Naive B cell (primary cell): Measurements from ENCODE around the gene SLC16A10. TPM values are rescaled to one million over a fixed set of nuclear protein-coding genes. Genes with fewer than 3 reads are reported as not detected.
A peak's percentile ranks its signal among the peaks of the same experiment; 100 is the strongest.
"Not testable (repeated sequence)": the region's sequence is repeated elsewhere in the genome, so short reads cannot be mapped to it uniquely, and the experiment has no call there.

Experiments
- ATAC-seq, 2 donors: fragments of 150-1000 bp; cut with Tn5 transposase; 2 replicates each; pipeline ENCODE4 v1.10.0; 2021; ENCODE audit warnings: low read depth in 2 of 2, mild to moderate bottlenecking in 2 of 2, moderate library complexity in 2 of 2
- DNase-seq: peaks from one replicate; pipeline ENCODE4 v3.0.0; 2022
- H3K27ac Mint-ChIP-seq, 6 donors: one replicate each; pipeline ENCODE4 v1.8.0; 2020 to 2022; ENCODE audit warnings: mild to moderate bottlenecking in 6 of 6, mixed read lengths in 6 of 6, moderate library complexity in 5 of 6, inconsistent platforms in 2 of 6
- H3K27me3 Mint-ChIP-seq, 3 donors: one replicate each; pipeline ENCODE4 v1.8.0; 2021 to 2022; ENCODE audit warnings: mixed read lengths in 3 of 3, mild to moderate bottlenecking in 1 of 3
- H3K36me3 Mint-ChIP-seq, 2 donors: one replicate each; pipeline ENCODE4 v1.8.0; 2020 to 2022; ENCODE audit warnings: mixed read lengths in 2 of 2, inconsistent platforms in 1 of 2, mild to moderate bottlenecking in 1 of 2
- H3K4me1 Mint-ChIP-seq, 3 donors: one replicate each; pipeline ENCODE4 v1.8.0; 2020 to 2022; ENCODE audit warnings: mixed read lengths in 3 of 3, inconsistent platforms in 1 of 3, mild to moderate bottlenecking in 1 of 3, moderate library complexity in 1 of 3
- H3K4me3 Mint-ChIP-seq, 8 donors: one replicate each; pipeline ENCODE4 v1.8.0; 2020 to 2022; ENCODE audit warnings: mild to moderate bottlenecking in 8 of 8, mixed read lengths in 8 of 8, moderate library complexity in 8 of 8, inconsistent platforms in 2 of 8
- H3K9me3 Mint-ChIP-seq, 7 donors: one replicate each; pipeline ENCODE4 v1.8.0; 2020 to 2022; ENCODE audit warnings: mixed read lengths in 7 of 7, mild to moderate bottlenecking in 5 of 7, inconsistent platforms in 2 of 7, moderate library complexity in 1 of 7
- polyA plus RNA-seq, 6 donors: library from polyadenylated mRNA; unstranded; fragments of 300-500 nt; fragmentation: Illumina TruSeq; gene quantifications; one replicate each; pipeline ENCODE4 v1.2.3, GENCODE V29; 2021; ENCODE audit warnings: low read depth in 6 of 6

Gene SLC16A10
- polyA plus RNA-seq, result 1 to 10 TPM in 1 of 6 donors, under 1 TPM in 2, not detected in 3; 0.15 to 2.1 (median 0.65) TPM

DNA sequence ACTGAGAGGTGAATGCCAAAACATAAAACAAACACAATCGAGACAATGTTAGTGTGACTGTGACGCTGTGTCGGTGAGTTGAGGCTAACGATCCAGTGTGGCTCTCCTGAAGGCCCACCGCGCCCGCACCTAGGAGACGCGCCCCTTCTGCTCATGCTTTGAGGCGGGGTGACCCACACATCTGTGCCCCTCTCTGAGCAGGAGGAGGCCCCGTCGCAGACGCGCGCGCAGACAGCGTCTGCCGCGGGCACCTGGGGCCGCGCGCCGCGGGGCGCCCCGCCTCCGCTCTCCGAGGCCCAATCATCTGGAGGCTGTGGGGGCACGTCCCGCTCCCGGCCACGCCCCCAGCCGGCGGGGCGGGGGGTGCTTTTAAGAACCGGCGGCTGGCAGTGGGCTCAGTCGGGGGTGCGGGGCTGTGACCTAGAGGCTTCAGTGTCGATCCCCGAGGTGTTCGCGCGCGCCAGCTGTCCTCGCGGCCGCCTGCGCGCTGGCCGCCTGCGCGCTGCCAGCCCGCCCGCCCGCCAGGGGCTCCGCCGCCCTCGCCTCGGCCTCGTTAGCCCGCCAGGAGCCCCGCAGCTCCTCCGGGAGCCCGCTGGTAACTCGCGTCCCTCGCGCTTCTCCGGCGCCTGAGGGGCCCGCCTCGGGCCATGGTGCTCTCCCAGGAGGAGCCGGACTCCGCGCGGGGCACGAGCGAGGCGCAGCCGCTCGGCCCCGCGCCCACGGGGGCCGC is at the start of gene SLC16A10:
SLC16A10 (plus strand) TSS at position 398 of the 730 bp plus-strand sequence; CDS start at position 648, 250 bp downstream.
- DNase-seq (peak; percentile 70), ATAC-seq (peak; percentile 88)
- peaks cover 24 to 28% (median 28%) of the 10 kb centered on the region in 3 donors for H3K27me3 Mint-ChIP-seq
- peak within 1 kb of the TSS; percentile 81 to 97 (median 88) for H3K4me3 Mint-ChIP-seq
- peaks cover 12 to 15% (median 14%) of the 10 kb centered on the region in 3 donors for H3K4me1 Mint-ChIP-seq
- no peaks in the 10 kb centered on the region for H3K9me3 Mint-ChIP-seq
- no peaks in the 10 kb centered on the region for H3K36me3 Mint-ChIP-seq
- peak within 1 kb of the TSS in 4 of 6 donors; percentile 22 to 87 (median 40) for H3K27ac Mint-ChIP-seq

DNA sequence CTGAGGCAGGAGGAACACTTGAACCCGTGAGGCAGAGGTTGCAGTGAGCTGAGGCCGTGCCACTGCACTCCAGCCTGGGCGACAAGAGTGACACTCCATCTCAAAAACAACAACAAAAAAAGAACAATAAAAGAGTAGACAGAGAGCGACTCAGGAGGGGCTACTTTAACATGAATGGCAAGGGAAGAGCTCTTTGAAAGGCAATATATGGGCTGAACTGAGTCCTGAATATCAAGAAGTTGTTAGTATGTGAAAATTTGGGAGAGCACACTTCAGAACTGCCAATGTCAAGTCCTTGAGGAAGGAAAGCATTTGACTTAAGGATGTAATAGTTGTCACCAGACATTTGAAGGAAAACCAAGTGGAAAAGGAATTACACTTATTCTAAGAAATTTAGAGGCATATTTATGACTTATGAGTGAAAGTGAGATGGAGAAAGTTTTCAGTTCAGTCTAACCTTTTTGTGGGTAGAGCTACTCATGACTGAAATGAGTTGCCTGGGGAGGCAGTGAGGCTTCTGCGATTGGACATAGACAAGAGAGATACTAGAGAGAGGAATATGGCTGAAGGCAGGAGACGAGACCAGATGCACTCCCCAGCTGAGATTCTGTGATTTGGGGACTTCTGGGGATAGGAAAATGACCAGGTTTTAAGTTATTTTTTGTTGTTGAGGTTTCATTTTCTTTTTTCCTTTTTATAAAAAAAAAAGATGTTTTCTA is 48.6 kb upstream of the SLC16A10 start:
- Mint-ChIP-seq H3K36me3 (no peaks in the 10 kb centered on the region), H3K27me3 (no peaks in the 10 kb centered on the region), H3K9me3 (no peaks in the 10 kb centered on the region), H3K4me3 (peak overlapping the region in 1 of 8 donors; percentile 37), H3K27ac (no peak overlapping the region), H3K4me1 (no peaks in the 10 kb centered on the region)
- DNase-seq (no peak), ATAC-seq (no peak)

GRCh38 chr6:111041917-111042316 is 45.4 kb upstream of the SLC16A10 start:
- Mint-ChIP-seq H3K9me3 (peaks cover 0 to 4% (median 0%) of the 10 kb centered on the region in 7 donors), H3K4me1 (no peaks in the 10 kb centered on the region), H3K27me3 (no peaks in the 10 kb centered on the region), H3K36me3 (no peaks in the 10 kb centered on the region), H3K4me3 (no peak overlapping the region), H3K27ac (no peak overlapping the region)
- ATAC-seq (no peak), DNase-seq (no peak)

DNA sequence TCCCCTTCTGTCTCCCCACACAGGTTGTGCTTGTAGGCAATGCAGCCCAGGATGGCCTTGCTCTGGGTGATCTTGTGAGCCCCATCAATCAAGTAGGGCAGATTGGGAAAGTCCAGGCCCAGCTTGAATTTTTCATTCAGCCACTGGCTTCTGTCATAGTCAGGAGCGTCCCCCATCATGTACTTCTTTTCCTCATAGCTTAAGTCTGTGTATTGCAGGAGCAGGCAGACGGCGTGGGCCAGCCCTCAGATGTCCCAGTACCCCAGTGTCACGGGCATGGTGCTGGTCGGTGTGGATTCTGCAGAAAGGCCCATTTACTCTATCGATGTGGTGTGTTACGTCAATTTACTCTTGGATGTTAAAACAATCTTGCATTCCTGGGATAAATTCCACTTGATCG is 40.1 kb upstream of the SLC16A10 start:
- Mint-ChIP-seq H3K9me3 (peaks cover 0 to 4% (median 0%) of the 10 kb centered on the region in 7 donors), H3K27ac (peak overlapping the region in 1 of 6 donors; percentile 3), H3K36me3 (no peaks in the 10 kb centered on the region), H3K4me3 (no peak overlapping the region), H3K27me3 (no peaks in the 10 kb centered on the region), H3K4me1 (no peaks in the 10 kb centered on the region)
- ATAC-seq, result no peak
- DNase-seq, result no peak

DNA sequence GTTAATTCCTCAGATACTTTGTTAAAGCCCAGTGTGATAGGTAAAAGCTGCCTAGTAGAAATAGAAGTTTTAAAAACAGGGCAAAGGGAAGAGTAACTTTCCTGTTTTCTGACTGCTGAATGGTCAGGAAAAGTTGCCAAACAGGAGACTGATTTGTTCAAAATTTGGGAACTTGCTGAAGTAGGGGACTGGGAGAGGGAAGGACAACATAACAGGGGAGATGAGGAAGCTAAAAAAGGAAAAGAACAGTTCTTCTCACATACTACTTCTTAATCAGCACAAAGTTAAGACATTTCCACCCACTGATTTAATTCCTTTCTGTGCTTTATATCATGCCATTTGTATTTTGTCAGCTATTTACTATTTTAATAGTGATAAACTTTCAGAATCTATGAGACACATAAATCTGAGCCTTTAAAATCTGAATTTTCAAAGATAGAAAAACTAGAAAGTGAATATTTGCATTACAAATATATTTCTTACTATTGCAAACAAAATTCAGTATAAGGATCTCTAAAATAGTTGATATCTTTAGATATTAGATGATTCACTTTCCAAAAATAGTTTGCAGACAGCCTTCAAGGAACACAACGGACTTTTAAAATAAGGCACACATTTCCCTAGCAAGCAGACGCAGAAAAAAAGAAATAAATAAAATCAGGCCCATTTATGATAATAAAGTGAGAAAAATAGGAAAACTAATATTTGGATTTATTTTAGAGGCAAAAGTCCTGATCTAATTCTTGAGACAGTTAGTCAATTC is 36.9 kb upstream of the SLC16A10 start:
- Mint-ChIP-seq H3K27me3 (no peaks in the 10 kb centered on the region), H3K27ac (peak overlapping the region in 1 of 6 donors; percentile 33), H3K9me3 (peaks cover 0 to 4% (median 0%) of the 10 kb centered on the region in 7 donors), H3K4me1 (no peaks in the 10 kb centered on the region), H3K36me3 (no peaks in the 10 kb centered on the region), H3K4me3 (no peak overlapping the region)
- ATAC-seq (no peak), DNase-seq (no peak)

GRCh38 chr6:111052171-111052570 is 35.1 kb upstream of the SLC16A10 start:
- H3K4me3 Mint-ChIP-seq, result no peak overlapping the region
- H3K36me3 Mint-ChIP-seq, result no peaks in the 10 kb centered on the region
- peaks cover 0 to under 1% (median 0%) of the 10 kb centered on the region in 3 donors for H3K4me1 Mint-ChIP-seq
- DNase-seq (no peak), ATAC-seq (no peak)
- H3K27ac Mint-ChIP-seq, result no peak overlapping the region
- H3K27me3 Mint-ChIP-seq, result peaks cover 0 to 5% (median under 1%) of the 10 kb centered on the region in 3 donors
- H3K9me3 Mint-ChIP-seq, result no peaks in the 10 kb centered on the region

DNA sequence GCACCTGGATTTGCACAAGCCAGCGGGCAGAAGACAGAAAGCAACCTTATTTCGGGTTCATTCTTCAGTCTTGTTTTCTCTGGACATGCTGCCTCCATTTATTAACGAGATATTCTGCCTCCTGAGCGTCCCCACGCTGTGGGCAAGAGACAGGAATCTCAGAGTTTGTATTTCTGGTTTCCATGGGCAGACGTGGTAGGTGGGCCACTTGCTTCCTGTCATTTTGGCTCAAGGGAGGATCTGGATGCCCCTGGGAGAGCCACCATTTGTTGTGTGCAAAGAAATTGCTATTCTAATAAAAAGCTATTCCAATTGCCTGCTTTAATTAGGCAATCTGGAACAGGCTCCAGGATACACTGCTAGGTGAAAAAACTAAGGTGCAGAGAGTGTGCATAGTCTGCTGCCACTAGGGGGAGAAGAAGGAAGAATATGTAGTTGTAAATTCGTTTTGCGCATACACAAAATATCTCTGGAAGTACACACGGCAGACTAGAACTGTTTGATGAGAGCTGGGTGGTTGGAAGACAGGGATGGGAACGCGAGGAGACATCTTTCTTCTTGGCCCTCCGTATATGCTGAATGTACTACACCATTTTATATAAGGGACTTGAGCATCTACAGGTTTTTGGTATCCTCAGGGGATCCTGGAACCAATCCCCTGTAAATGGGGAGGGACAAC is 30.1 kb upstream of the SLC16A10 start:
- Mint-ChIP-seq H3K36me3 (peaks cover 0 to 7% of the 10 kb centered on the region in 2 donors), H3K27ac (no peak overlapping the region), H3K27me3 (peaks cover 7 to 22% (median 13%) of the 10 kb centered on the region in 3 donors), H3K4me1 (peaks cover 0 to 4% (median 0%) of the 10 kb centered on the region in 3 donors), H3K9me3 (peaks cover 0 to 5% (median 4%) of the 10 kb centered on the region in 7 donors), H3K4me3 (no peak overlapping the region)
- ATAC-seq (peak in 1 of 2 donors; percentile 45), DNase-seq (peak; percentile 10)

- H3K27ac Mint-ChIP-seq, result no peak overlapping the region
- peaks cover 2 to 5% (median 4%) of the 10 kb centered on the region in 3 donors for H3K4me1 Mint-ChIP-seq
- H3K27me3 Mint-ChIP-seq, result peaks cover 14 to 30% (median 20%) of the 10 kb centered on the region in 3 donors
- no peak overlapping the region for H3K4me3 Mint-ChIP-seq
- H3K9me3 Mint-ChIP-seq, result peaks cover 5 to 19% (median 14%) of the 10 kb centered on the region in 7 donors
- H3K36me3 Mint-ChIP-seq, result peaks cover 0 to 7% of the 10 kb centered on the region in 2 donors
- ATAC-seq (no peak), DNase-seq (no peak)
Observed at GRCh38 chr6:111061508-111061907, 25.8 kb upstream of the SLC16A10 start.

GRCh38 chr6:111061985-111062384 is 25.3 kb upstream of the SLC16A10 start:
- H3K27me3 Mint-ChIP-seq, result peaks cover 19 to 31% (median 20%) of the 10 kb centered on the region in 3 donors
- ATAC-seq, H3K4me1 Mint-ChIP-seq, H3K36me3 Mint-ChIP-seq, DNase-seq, H3K4me3 Mint-ChIP-seq, H3K27ac Mint-ChIP-seq: not testable (repeated sequence)
- peaks cover 5 to 19% (median 14%) of the 10 kb centered on the region in 7 donors for H3K9me3 Mint-ChIP-seq

DNA sequence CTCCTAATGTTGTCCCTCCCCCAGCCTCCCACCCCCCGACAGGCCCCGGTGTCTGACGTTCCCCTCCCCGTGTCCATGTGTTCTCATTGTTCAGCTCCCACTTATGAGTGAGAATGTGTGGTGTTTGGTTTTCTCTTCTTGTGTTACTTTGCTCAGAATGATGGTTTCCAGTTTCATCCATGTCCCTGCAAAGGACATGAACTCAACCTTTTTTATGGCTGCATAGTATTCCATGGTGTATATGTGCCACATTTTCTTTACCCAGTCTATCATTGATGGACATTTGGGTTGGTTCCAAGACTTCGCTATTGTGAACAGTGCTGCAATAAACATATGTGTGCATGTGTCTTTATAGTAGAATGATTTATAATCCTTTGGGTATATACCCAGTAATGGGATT is 24.4 kb upstream of the SLC16A10 start:
- Mint-ChIP-seq H3K9me3 (peaks cover 5 to 19% (median 14%) of the 10 kb centered on the region in 7 donors), H3K27me3 (peaks cover 15 to 31% (median 22%) of the 10 kb centered on the region in 3 donors)
- not testable (repeated sequence) for H3K4me1 Mint-ChIP-seq, ATAC-seq, H3K36me3 Mint-ChIP-seq, H3K4me3 Mint-ChIP-seq, DNase-seq, H3K27ac Mint-ChIP-seq

GRCh38 chr6:111068109-111068865 is 19.0 kb upstream of the SLC16A10 start:
- ATAC-seq, result no peak
- DNase-seq, result no peak

DNA sequence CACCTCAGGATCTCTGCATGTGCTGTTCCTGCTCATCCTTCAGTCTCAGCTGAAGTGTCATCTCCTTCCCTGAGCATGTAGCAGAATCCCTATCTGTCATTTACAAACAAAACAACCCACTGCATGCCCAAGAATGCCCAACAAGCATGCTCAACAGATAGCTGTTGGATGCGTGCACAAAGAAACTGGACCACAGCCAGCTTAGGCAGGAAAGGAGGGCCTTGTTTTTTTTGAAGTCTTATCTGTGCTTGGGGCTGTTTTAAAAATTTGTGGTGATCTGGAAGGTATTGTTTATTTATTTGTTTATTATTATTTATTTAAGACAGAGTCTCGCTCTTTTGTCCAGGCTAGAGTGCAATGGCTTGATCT is 18.5 kb upstream of the SLC16A10 start:
- Mint-ChIP-seq H3K36me3 (no peaks in the 10 kb centered on the region), H3K9me3 (peaks cover 0 to 10% (median 6%) of the 10 kb centered on the region in 7 donors), H3K4me3 (no peak overlapping the region), H3K27me3 (peaks cover 11 to 27% (median 16%) of the 10 kb centered on the region in 3 donors), H3K27ac (no peak overlapping the region), H3K4me1 (peaks cover 0 to 5% (median 2%) of the 10 kb centered on the region in 3 donors)
- ATAC-seq (no peak), DNase-seq (no peak)

More at GRCh38 chr6:111068109-111068865, 19.0 kb upstream of the SLC16A10 start:
- H3K27ac Mint-ChIP-seq, result no peak overlapping the region
- H3K4me1 Mint-ChIP-seq, result peaks cover 0 to 5% (median 2%) of the 10 kb centered on the region in 3 donors
- no peak overlapping the region for H3K4me3 Mint-ChIP-seq
- H3K27me3 Mint-ChIP-seq, result peaks cover 11 to 26% (median 14%) of the 10 kb centered on the region in 3 donors
- peaks cover 0 to 12% (median 8%) of the 10 kb centered on the region in 7 donors for H3K9me3 Mint-ChIP-seq
- H3K36me3 Mint-ChIP-seq, result no peaks in the 10 kb centered on the region
